ENCODE data around the gene SLC5A5.
"Not testable (repeated sequence)": the region's sequence is repeated elsewhere in the genome, so short reads cannot be mapped to it uniquely, and the experiment has no call there.

DNA sequence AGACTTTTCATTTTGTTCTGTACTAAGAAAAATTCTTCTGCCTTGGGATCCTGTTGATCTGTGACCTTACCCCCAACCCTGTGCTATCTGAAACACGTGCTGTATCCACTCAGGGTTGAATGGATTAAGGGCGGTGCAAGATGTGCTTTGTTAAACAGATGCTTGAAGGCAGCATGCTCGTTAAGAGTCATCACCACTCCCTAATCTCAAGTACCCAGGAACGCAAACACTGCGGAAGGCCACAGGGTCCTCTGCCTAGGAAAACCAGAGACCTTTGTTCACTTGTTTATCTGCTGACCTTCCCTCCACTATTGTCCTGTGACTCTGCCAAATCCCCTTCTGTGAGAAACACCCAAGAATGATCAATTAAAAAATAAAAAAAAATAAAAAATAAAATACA lies 47.4 kb downstream of the SLC5A5 start:
- not testable (repeated sequence) for TF ChIP-seq POLR2A, POLR2AphosphoS5 (IDR thresholded peaks at IDR 0.05)
- TF ChIP-seq, protein P1, sequence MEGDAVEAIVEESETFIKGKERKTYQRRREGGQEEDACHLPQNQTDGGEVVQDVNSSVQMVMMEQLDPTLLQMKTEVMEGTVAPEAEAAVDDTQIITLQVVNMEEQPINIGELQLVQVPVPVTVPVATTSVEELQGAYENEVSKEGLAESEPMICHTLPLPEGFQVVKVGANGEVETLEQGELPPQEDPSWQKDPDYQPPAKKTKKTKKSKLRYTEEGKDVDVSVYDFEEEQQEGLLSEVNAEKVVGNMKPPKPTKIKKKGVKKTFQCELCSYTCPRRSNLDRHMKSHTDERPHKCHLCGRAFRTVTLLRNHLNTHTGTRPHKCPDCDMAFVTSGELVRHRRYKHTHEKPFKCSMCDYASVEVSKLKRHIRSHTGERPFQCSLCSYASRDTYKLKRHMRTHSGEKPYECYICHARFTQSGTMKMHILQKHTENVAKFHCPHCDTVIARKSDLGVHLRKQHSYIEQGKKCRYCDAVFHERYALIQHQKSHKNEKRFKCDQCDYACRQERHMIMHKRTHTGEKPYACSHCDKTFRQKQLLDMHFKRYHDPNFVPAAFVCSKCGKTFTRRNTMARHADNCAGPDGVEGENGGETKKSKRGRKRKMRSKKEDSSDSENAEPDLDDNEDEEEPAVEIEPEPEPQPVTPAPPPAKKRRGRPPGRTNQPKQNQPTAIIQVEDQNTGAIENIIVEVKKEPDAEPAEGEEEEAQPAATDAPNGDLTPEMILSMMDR (IDR thresholded peaks at IDR 0.05), result not testable (repeated sequence)

All from suprapubic skin (tissue), 4 donors.